Measurements from ENCODE around the gene B3GNT7.
"Not testable (repeated sequence)": the region's sequence is repeated elsewhere in the genome, so short reads cannot be mapped to it uniquely, and the experiment has no call there.

The B3GNT7 gene

DNA sequence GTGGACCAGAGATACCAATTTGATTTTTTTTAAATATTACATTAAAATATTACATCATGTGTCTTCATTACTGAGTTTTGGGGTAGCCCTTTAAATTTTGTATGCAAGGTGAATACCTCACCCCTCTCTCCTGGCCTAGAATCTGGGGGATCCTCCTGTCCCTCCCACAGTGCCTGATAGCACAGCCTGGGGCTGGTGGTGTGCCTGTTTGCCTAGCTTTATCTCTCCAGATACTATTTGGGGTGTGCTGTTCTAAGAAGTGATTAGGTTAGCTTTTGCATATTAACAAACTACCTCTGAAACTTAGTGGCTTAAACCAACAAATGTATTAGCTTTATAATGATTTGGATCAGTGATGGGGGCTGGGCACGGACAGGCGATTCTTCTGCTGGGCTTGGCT is 20.7 kb upstream of the B3GNT7 start:
- H3K27ac ChIP-seq (ENCODE audit: extremely low read depth, low read depth, low read length), result no peak overlapping the region
- H3K4me1 ChIP-seq (ENCODE audit: control insufficient read depth, insufficient read depth, low read length), result no peaks in the 10 kb centered on the region
- ChIA-PET POLR2A (no interaction called here), CTCF (interaction anchor here (0.9 to 1.3 kb wide), 2 partner anchors 38 to 108 kb away, joined by 4 read pairs; no protein-coding TSS in a partner anchor)
- no peak for TF ChIP-seq ZNF677 (tag by site-specific recombination; IDR thresholded peaks at IDR 0.05)
- TF ChIP-seq ZXDB (tag by site-specific recombination; IDR thresholded peaks at IDR 0.05), result no peak
- TF ChIP-seq, protein P1, sequence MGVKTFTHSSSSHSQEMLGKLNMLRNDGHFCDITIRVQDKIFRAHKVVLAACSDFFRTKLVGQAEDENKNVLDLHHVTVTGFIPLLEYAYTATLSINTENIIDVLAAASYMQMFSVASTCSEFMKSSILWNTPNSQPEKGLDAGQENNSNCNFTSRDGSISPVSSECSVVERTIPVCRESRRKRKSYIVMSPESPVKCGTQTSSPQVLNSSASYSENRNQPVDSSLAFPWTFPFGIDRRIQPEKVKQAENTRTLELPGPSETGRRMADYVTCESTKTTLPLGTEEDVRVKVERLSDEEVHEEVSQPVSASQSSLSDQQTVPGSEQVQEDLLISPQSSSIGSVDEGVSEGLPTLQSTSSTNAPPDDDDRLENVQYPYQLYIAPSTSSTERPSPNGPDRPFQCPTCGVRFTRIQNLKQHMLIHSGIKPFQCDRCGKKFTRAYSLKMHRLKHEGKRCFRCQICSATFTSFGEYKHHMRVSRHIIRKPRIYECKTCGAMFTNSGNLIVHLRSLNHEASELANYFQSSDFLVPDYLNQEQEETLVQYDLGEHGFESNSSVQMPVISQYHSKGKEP (tag by site-specific recombination; IDR thresholded peaks at IDR 0.05), result no peak
- no peak for TF ChIP-seq YY1 (tag by site-specific recombination; IDR thresholded peaks at IDR 0.05)
- no peak for TF ChIP-seq ZBTB21 (tag by site-specific recombination; IDR thresholded peaks at IDR 0.05)
- TF ChIP-seq ZNF791 (tag by site-specific recombination; IDR thresholded peaks at IDR 0.05), result no peak
- TF ChIP-seq, protein P2, sequence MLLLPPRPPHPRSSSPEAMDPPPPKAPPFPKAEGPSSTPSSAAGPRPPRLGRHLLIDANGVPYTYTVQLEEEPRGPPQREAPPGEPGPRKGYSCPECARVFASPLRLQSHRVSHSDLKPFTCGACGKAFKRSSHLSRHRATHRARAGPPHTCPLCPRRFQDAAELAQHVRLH (tag by site-specific recombination; IDR thresholded peaks at IDR 0.05), result no peak
- TF ChIP-seq, protein P3, sequence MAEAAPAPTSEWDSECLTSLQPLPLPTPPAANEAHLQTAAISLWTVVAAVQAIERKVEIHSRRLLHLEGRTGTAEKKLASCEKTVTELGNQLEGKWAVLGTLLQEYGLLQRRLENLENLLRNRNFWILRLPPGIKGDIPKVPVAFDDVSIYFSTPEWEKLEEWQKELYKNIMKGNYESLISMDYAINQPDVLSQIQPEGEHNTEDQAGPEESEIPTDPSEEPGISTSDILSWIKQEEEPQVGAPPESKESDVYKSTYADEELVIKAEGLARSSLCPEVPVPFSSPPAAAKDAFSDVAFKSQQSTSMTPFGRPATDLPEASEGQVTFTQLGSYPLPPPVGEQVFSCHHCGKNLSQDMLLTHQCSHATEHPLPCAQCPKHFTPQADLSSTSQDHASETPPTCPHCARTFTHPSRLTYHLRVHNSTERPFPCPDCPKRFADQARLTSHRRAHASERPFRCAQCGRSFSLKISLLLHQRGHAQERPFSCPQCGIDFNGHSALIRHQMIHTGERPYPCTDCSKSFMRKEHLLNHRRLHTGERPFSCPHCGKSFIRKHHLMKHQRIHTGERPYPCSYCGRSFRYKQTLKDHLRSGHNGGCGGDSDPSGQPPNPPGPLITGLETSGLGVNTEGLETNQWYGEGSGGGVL (tag by site-specific recombination; IDR thresholded peaks at IDR 0.05), result no peak
- no peak for TF ChIP-seq SCRT1 (tag by site-specific recombination; IDR thresholded peaks at IDR 0.05; ENCODE audit: borderline replicate concordance)
- no peak for TF ChIP-seq ZNF521 (tag by site-specific recombination; IDR thresholded peaks at IDR 0.05)
- TF ChIP-seq, protein P4, sequence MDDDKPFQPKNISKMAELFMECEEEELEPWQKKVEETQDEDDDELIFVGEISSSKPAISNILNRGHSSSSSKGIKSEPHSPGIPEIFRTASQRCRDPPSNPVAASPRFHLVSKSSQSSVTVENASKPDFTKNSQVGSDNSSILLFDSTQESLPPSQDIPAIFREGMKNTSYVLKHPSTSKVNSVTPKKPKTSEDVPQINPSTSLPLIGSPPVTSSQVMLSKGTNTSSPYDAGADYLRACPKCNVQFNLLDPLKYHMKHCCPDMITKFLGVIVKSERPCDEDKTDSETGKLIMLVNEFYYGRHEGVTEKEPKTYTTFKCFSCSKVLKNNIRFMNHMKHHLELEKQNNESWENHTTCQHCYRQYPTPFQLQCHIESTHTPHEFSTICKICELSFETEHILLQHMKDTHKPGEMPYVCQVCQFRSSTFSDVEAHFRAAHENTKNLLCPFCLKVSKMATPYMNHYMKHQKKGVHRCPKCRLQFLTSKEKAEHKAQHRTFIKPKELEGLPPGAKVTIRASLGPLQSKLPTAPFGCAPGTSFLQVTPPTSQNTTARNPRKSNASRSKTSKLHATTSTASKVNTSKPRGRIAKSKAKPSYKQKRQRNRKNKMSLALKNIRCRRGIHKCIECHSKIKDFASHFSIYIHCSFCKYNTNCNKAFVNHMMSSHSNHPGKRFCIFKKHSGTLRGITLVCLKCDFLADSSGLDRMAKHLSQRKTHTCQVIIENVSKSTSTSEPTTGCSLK (tag by site-specific recombination; IDR thresholded peaks at IDR 0.05), result no peak
- TF ChIP-seq GLIS2 (tag by site-specific recombination; IDR thresholded peaks at IDR 0.05), result no peak
- TF ChIP-seq ZNF366 (tag by site-specific recombination; conservative IDR thresholded peaks at IDR 0.05), result no peak
- TF ChIP-seq ZNF311 (tag by site-specific recombination; IDR thresholded peaks at IDR 0.05; ENCODE audit: borderline replicate concordance), result no peak
- H3K4me3 ChIP-seq (ENCODE audit: low read depth, low read length), result no peak overlapping the region
- no peaks in the 10 kb centered on the region for H3K36me3 ChIP-seq (ENCODE audit: control insufficient read depth in 2 of 2, insufficient read depth in 1 of 2, low read length in 2 of 2)
- H3K9me3 ChIP-seq (ENCODE audit: control insufficient read depth, insufficient read depth, low read depth, low read length), result no peaks in the 10 kb centered on the region

DNA sequence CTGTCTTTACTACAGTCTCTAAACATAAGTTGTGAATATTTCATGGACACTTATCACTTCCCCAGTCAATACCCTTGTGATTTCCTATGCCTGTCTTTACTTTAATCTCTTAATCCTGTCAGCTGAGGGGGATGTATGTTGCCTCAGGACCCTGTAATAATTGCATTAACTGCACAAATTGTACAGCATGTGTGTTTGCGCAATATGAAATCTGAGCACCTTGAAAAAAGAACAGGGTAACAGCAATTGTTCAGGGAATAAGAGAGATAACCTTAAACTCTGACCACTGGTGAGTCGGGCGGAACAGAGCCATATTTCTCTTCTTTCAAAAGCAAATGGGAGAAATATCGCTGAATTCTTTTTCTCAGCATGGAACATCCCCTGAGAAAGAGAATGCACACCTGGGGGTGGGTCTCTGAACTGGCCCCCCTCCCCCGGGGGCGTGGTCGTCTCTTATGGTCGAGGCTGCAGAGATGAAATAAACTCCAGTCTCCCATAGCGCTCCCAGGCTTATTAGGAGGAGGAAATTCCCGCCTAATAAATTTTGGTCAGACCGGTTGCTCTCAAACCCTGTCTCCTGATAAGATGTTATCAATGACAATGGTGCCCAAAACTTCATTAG is 19.4 kb upstream of the B3GNT7 start:
- CTCF ChIA-PET; H3K36me3 ChIP-seq (ENCODE audit: control insufficient read depth in 2 of 2, insufficient read depth in 1 of 2, low read length in 2 of 2); H3K27ac ChIP-seq (ENCODE audit: extremely low read depth, low read depth, low read length); POLR2A ChIA-PET; H3K9me3 ChIP-seq (ENCODE audit: control insufficient read depth, insufficient read depth, low read depth, low read length); H3K4me3 ChIP-seq (ENCODE audit: low read depth, low read length); H3K4me1 ChIP-seq (ENCODE audit: control insufficient read depth, insufficient read depth, low read length): not testable (repeated sequence)

DNA sequence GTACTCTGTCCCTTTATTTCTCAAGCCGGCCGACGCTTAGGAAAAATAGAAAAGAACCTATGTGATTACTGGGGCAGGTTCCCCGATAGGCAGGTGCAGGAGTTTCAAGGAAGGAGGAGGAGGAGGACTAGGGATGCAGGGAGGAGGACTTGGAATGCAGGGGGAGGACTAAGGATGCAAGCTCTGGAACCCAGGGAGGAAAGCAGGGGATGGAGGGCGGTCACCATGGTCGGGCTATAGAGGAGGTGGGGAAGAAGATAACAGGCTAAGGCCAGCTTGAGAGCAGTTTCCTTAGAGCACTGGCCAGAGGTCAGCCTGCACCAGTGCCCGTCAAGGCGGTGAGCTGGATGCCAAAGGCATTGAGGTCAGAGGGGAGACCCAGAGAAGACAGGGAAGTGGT is 18.7 kb upstream of the B3GNT7 start:
- no peaks in the 10 kb centered on the region for H3K4me1 ChIP-seq (ENCODE audit: control insufficient read depth, insufficient read depth, low read length)
- no peak overlapping the region for H3K4me3 ChIP-seq (ENCODE audit: low read depth, low read length)
- POLR2A ChIA-PET, result no interaction called here
- no peak overlapping the region for H3K27ac ChIP-seq (ENCODE audit: extremely low read depth, low read depth, low read length)
- no peaks in the 10 kb centered on the region for H3K36me3 ChIP-seq (ENCODE audit: control insufficient read depth in 2 of 2, insufficient read depth in 1 of 2, low read length in 2 of 2)
- no peaks in the 10 kb centered on the region for H3K9me3 ChIP-seq (ENCODE audit: control insufficient read depth, insufficient read depth, low read depth, low read length)
- CTCF ChIA-PET, result no interaction called here
- no peak for TF ChIP-seq TCF7L2 (IDR thresholded peaks at IDR 0.05; ENCODE audit: borderline replicate concordance, low read depth, low read length)
- TF ChIP-seq ZBTB7A (tag by site-specific recombination; IDR thresholded peaks at IDR 0.05; ENCODE audit: low read depth), result no peak
- no peak for TF ChIP-seq ZNF830 (tag by site-specific recombination; IDR thresholded peaks at IDR 0.05; ENCODE audit: low read depth)
- TF ChIP-seq, protein P5, sequence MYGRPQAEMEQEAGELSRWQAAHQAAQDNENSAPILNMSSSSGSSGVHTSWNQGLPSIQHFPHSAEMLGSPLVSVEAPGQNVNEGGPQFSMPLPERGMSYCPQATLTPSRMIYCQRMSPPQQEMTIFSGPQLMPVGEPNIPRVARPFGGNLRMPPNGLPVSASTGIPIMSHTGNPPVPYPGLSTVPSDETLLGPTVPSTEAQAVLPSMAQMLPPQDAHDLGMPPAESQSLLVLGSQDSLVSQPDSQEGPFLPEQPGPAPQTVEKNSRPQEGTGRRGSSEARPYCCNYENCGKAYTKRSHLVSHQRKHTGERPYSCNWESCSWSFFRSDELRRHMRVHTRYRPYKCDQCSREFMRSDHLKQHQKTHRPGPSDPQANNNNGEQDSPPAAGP (tag by site-specific recombination; IDR thresholded peaks at IDR 0.05), result no peak
- no peak for TF ChIP-seq ZNF155 (tag by site-specific recombination; IDR thresholded peaks at IDR 0.05)
- no peak for TF ChIP-seq ZNF544 (tag by site-specific recombination; IDR thresholded peaks at IDR 0.05)
- TF ChIP-seq ZNF140 (tag by site-specific recombination; IDR thresholded peaks at IDR 0.05), result no peak
- TF ChIP-seq SETDB1 (IDR thresholded peaks at IDR 0.05; ENCODE audit: insufficient read length, low read length), result no peak
- TF ChIP-seq ZNF660 (tag by site-specific recombination; IDR thresholded peaks at IDR 0.05), result no peak
- TF ChIP-seq ZFP37 (tag by site-specific recombination; IDR thresholded peaks at IDR 0.05), result no peak
- no peak for TF ChIP-seq SP2 (tag by site-specific recombination; IDR thresholded peaks at IDR 0.05)
- no peak for TF ChIP-seq ZIC2 (tag by site-specific recombination; IDR thresholded peaks at IDR 0.05)
- no peak for TF ChIP-seq ZNF600 (tag by site-specific recombination; IDR thresholded peaks at IDR 0.05)

Measured in HEK293 (cell line).